ENCODE data around the gene DHX8. TPM values are rescaled to one million over a fixed set of nuclear protein-coding genes. Genes with fewer than 3 reads are reported as not detected.

Gene DHX8
- total and polyA plus RNA-seq, 2 of the 8 experiments (the other 6 are each of a cell fraction or from before 2014, with no cell fraction given), result 30.5 to 59.4 TPM

- Histone ChIP-seq H3K18ac (ENCODE audit: extremely low read depth, low read length) (no peak overlapping the region), H3K9me3 (ENCODE audit: insufficient read depth in 2 of 2, low read depth in 1 of 2, low read length in 1 of 2) (no peaks in the 10 kb centered on the region), H3K23me2 (ENCODE audit: low read depth, low read length) (peaks cover 19% of the 10 kb centered on the region), H3K4me1 (replicated peaks in 1 of 4; ENCODE audit: control insufficient read depth in 3 of 4, insufficient read depth in 4 of 4, low read length in 3 of 4) (peaks cover 13 to 27% (median 19%) of the 10 kb centered on the region in 4 experiments), H4K91ac (replicated peaks; ENCODE audit: insufficient read length, low read length) (no peak overlapping the region), H3K14ac (ENCODE audit: insufficient read length) (no peak overlapping the region), H2BK5ac (ENCODE audit: low read depth, low read length) (no peak overlapping the region), H2AK5ac (ENCODE audit: low read depth, low read length) (no peak overlapping the region), H3K27ac (ENCODE audit: low read depth, low read length) (no peak overlapping the region), H2BK12ac (ENCODE audit: low read depth, low read length) (no peak overlapping the region), H3K4ac (replicated peaks; ENCODE audit: insufficient read length, low read depth, low read length) (no peak overlapping the region), H2AFZ (ENCODE audit: low read length) (no peak overlapping the region), H3K9ac (replicated peaks in 1 of 4; ENCODE audit: extremely low read depth in 1 of 4, low read depth in 3 of 4, low read length in 3 of 4) (no peak overlapping the region), H4K8ac (ENCODE audit: extremely low read depth, insufficient read depth, low read length) (no peak overlapping the region), H4K5ac (ENCODE audit: insufficient read length, low read depth, low read length) (no peak overlapping the region), H3K36me3 (ENCODE audit: control insufficient read depth in 2 of 4, insufficient read depth in 4 of 4, low read length in 3 of 4) (no peaks in the 10 kb centered on the region), H3K79me1 (ENCODE audit: low read depth, low read length) (peaks cover 3% of the 10 kb centered on the region; the same call in 1 of the 2 replicates), H4K20me1 (replicated peaks in 1 of 2; ENCODE audit: control insufficient read depth in 1 of 2, insufficient read depth in 2 of 2, low read length in 2 of 2) (no peaks in the 10 kb centered on the region), H3K79me2 (ENCODE audit: control insufficient read depth in 1 of 2, insufficient read depth in 2 of 2, low read length in 2 of 2) (peaks cover 6 to 20% of the 10 kb centered on the region in 2 experiments; a peak in 3 of 4 replicates), H3K56ac (replicated peaks; ENCODE audit: insufficient read length, low read depth, low read length) (no peak overlapping the region), H3K27me3 (replicated peaks in 1 of 4; ENCODE audit: control insufficient read depth in 3 of 4, extremely low read depth in 1 of 4, insufficient read depth in 3 of 4, low read length in 3 of 4) (peaks cover 0 to 12% (median 7%) of the 10 kb centered on the region in 4 experiments; a peak in 5 of 7 replicates), H2BK120ac (replicated peaks; ENCODE audit: low read depth, low read length) (no peak overlapping the region), H3K4me2 (ENCODE audit: insufficient read depth in 1 of 2, low read depth in 2 of 2, low read length in 2 of 2) (no peak overlapping the region; a peak in 1 of 4 replicates), H2BK20ac (ENCODE audit: low read length) (no peak overlapping the region), H2BK15ac (ENCODE audit: low read length) (no peak overlapping the region), H3K4me3 (ENCODE audit: extremely low read depth in 1 of 4, insufficient read depth in 2 of 4, low read depth in 3 of 4, low read length in 4 of 4) (no peak overlapping the region), H3K23ac (ENCODE audit: insufficient read length) (no peak overlapping the region)
- ChIA-PET POLR2A (ENCODE audit: partially characterized antibody) (interaction anchor here (0.6 to 12.8 kb wide), 7 partner anchors 10 to 214 kb away, joined by 3 to 345 read pairs (median 8); no protein-coding TSS in a partner anchor), CTCF (ENCODE audit: partially characterized antibody) (interaction anchor here (0.6 to 2.2 kb wide), 13 partner anchors 14 to 213 kb away, joined by 3 to 10 read pairs (median 4); no protein-coding TSS in a partner anchor)
- no peak for DNase-seq (ENCODE audit: low read depth in 1 of 2, low spot score in 2 of 2)
- no peak for FAIRE-seq
- no peak for TF ChIP-seq PHF8 (conservative IDR thresholded peaks at IDR 0.05; ENCODE audit: low read depth, low read length)
- no peak for TF ChIP-seq TAF7 (optimal IDR thresholded peaks at IDR 0.05; ENCODE audit: borderline replicate concordance, low read depth, low read length)
- no peak for TF ChIP-seq BRCA1 (IDR thresholded peaks at IDR 0.05; ENCODE audit: low read depth, low read length)
- TF ChIP-seq RFX5 (IDR thresholded peaks at IDR 0.05; ENCODE audit: borderline replicate concordance, low read depth, low read length), result no peak
- no peak for TF ChIP-seq POU5F1 (IDR thresholded peaks at IDR 0.05; ENCODE audit: low read depth, low read length)
- TF ChIP-seq GTF2F1 (IDR thresholded peaks at IDR 0.05; ENCODE audit: borderline replicate concordance, low read depth, low read length), result no peak
- TF ChIP-seq FOSL1 (IDR thresholded peaks at IDR 0.05; ENCODE audit: insufficient read depth, low read depth, low read length), result no peak
These were observed 64.0 kb downstream of the DHX8 start for GRCh38 chr17:43547659-43548256.

Data from H1 (cell line).